Epidermal melanocyte (primary cell): ENCODE measurements around the gene WWOX.
"Not testable (repeated sequence)": the region's sequence is repeated elsewhere in the genome, so short reads cannot be mapped to it uniquely, and the experiment has no call there.

Experiments
- DNase-seq: peaks from one replicate; pipeline ENCODE4 v3.0.0; 2011; ENCODE audit warnings: low spot score; ENCODE audit not compliant: insufficient read length

The WWOX gene

DNA sequence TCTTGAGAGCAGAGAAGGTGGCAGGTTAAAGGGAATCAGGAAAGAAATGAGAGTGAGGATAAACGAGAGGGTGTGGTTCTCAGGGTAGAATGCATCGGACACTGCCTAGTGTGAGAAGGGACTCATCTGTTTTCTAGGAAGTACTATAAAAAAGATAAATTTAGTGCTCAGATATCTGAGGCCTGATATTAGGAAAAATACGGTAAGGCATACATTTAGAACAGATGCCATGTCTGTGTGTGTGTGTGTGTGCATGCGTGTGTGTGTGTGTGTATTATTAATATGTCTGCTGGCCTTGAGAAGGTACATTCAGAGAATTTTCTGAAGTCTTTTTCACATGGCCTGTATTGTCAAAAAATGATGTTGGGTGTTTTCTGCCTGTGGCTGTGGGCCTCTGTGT, 1086.3 kb downstream of the WWOX start:
- no peak for DNase-seq

DNA sequence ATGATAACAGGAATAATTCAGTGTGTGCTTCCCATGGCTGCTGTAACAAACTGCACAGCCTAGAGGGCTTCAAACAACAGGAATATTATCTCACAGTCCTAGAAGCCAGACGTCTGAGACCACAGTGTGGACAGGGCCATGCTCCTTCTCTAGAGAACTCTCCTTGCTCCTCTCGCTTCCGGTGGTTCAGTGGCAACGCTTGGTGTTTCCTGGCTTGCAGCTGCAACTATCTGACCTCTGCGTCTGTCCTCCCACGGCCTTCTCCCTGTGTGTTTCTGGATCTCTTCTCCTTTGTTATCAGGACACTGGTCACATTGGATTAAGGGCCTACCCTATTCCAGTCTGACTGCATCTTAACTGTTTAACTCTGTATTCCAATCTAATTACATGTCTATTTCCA, 1086.7 kb downstream of the WWOX start:
- no peak for DNase-seq

DNA sequence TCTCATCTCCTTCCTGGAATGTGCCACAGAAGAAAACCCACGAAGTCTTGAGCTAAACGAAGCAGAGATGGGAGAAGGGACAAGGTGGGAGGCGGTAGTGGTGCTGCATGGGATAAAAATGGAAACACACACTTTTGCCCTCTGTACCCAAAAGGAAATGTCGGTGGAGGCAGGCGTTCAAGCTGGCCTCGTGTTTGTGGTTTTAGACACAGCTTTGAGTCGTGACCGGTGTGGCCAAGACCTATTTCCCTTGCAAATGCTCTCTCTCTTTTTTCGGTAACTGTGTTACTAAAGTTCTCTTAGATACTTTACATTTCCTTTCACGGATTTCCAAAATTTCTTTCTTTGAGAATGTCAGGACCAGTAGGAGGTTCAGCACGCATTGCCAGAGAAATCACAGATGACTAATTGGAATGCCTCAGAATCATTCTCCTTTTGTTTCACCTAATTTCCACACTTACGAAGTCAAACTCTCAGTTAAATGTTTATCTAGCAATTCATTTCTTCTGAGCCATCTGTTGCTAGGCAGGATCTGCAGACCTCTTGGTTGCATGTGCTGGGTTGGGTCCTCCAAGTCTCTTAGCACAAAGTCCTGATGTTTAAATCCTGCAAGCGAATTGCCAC, 1088.8 kb downstream of the WWOX start:
- DNase-seq = no peak

DNA sequence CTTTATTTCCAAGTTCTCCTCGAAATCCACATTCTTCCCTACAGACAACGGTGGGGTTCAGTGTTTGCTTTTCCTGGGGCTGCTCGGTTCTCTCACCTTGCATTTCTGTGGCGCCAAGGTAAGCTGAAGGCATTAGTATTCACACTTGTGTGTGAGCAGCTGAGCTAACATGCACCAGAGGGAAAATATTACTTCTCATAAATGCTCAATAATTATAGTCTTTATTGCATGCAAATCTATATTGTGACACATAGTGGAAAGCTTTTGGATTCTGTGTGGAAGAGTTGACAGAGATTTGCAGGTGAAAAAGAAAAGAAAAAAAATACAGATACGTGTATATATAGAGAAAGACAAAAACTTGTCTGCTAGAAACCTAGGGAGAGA, 1089.3 kb downstream of the WWOX start:
- no peak for DNase-seq

DNA sequence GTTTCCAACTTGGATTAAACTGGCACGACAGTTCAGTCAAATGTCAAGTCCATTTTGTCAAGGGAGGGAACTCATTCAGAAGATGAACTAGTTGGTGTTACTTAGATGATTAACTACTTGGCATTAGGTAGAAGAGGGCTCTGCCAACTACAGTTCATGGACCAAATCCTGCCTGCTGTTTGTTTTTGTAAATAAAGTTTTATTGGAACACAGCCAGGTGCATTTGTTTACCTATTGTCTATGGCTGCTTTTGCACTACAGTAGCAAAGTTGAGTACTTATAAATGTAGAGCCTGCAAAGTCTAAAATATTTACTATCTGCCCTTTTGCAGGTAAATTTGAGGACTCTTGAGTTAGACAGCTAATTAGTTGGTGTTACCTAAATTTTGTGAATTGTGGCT, 1091.1 kb downstream of the WWOX start:
- DNase-seq = no peak

DNA sequence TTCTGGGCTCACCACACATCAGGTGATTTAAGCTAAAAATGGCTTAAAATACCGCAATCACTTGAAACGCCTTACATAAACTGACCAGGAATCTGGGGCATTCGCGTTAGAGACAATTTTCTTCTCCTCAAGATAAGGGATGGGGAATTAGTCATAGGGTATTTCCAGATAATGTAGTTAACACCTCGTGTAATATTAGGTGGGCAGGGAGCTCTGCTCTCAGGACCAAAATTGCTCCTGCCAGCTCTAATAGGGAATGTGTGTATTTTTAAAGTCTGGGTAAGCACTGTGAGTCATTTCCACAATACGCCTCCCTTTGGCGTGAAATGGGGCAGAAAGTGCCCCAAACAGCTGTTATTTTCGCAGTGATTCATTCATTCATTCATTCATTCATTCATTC, 1092.5 kb downstream of the WWOX start:
- DNase-seq = no peak

DNA sequence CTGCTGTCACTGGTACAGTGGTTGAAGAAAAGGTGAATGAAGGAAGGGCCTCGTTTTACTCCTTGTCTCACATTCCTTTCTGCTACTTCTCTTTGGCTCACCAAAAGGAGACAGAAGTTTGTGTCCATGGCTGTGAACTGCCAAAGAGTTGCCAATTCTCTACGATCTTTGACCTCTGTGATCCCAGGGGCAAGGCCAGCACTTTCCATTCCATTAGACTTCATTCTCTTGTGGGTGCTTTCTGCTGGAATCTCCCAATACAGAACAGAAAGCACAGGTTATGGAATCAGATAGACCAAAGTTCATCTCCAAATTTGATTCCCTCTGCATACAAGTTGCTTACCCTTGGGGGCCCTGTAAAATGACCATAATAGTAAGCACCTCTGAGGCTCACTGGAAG, 1093.5 kb downstream of the WWOX start:
- no peak for DNase-seq

DNA sequence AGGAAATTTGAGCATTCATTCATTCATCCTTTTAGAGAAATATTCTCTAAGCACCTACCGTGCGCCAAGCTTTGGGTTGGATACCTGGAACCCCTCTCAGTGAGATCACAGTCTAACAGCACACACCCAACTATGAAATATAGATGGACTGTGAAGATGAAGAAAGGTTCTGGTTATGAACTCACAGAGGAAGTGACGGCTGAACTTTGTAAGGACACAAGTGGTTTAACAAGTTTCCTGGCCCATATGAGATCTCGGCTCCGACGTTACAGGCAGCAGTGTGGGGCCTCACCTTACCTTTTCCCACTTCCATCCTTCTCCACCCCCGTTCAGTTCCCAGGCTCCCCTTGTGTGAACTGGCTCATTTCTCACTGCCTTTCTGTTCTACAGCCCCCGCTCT, 1094.8 kb downstream of the WWOX start:
- no peak for DNase-seq

DNA sequence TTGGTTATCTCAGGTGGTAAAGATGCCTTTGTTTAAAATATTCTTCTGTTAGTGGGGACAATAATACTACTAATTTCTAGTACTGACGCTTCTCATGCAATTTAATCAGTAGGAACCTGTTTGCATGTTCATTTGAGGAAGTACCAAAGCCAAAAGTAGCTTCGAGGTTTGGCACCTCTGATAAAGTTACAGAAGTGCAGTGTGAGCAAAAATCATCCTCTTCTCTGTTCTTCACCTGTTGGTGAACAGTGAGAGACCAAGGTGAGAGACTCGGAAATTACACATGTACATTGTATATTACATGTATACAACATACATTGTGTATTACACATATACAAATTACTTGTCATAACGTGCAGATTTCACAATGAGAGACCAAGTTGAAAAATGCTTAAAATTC, 1096.5 kb downstream of the WWOX start:
- no peak for DNase-seq

DNA sequence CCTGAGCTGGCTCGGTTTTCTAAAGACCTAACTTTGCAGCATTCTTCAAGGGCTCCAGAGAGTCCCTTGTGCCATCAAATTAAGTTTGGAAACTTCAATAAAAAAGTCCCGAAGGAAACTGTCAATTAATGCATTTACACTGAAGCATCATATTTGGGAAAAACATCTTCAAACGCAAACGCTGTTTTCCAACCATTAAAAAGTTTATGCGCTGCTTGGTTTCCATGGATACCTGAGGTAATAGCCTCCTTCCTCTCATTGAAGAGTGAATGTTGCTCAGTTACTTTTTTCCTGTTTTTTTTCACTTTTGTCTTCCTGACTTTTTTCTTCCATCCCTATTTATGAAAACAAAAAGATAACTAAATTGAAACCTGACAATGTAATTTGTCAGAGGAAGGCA, 1102.0 kb downstream of the WWOX start:
- no peak for DNase-seq

DNA sequence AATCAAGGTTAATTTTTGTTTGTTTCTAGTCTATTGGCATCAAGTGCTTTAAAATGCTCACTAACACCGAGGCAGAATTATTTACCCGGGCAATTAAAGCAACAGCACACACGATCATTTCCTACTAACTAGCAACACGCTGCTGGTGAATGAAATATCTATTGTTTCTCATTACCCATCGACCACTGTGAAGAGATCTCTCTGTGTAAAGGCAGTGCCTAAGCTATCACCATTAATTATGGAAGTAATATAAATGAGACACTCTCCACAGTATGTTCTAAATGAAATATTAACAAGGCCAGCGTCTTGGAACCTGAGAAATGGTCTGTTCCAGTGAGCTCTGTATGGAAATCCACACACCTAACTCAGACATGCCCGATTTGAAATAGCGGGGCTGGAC, 1103.5 kb downstream of the WWOX start:
- no peak for DNase-seq

DNA sequence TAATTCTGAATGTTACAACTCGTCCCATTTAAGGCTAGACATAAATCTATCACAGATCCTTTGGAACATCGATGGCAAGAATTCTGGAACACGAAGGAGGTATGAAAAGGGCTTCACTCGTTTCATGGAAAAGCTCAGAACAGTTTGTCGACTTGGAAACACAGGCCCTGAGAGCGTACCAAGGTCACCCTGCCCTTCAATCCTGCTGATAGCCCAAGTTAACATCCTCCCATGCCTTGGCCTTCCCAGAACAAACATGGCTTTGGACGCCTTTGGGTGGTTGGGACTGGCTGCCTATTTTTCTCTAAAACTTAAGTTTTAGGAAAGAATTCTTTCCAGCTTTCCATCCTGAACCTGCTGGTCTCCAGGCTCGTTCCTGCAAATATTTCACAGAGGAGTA, 1105.0 kb downstream of the WWOX start:
- no peak for DNase-seq

DNA sequence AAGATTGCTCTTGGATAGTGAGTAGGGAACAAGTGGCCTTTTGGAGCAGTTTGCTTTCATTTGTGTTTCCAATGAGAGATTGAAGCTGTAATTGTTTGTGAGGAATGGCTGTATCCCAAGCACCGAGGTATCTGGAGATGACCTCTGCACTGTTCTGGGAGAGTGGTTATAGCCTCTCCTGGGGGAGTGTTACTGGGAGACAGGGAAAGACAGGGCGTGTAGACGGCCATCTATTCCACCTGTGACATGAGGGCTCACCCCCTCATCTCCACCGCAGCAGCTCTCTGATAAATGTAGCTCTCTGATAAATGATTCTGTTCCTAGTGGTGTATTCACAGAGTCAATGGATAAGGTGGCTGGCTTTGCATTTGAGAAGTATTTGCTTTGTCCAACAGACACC, 1107.4 kb downstream of the WWOX start:
- no peak for DNase-seq

DNA sequence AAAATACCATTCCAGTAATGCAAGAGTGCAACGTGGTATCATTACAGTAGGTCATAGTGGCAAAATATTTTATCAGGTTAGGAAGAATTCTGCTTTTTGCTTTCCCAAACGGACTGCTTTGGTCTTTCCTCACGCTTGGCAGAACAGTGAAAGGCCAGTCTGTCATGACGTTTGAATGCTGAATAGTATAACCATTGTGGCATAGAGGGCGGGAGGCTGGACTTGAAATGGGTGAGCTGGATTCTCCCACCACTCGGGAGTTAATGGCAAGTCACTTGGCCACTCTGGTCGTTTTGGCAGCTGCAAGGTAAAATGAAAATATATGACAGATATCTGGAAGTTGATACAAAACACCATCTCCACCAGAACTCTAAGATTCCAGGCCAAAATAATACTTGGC, 1109.9 kb downstream of the WWOX start:
- DNase-seq = no peak

DNA sequence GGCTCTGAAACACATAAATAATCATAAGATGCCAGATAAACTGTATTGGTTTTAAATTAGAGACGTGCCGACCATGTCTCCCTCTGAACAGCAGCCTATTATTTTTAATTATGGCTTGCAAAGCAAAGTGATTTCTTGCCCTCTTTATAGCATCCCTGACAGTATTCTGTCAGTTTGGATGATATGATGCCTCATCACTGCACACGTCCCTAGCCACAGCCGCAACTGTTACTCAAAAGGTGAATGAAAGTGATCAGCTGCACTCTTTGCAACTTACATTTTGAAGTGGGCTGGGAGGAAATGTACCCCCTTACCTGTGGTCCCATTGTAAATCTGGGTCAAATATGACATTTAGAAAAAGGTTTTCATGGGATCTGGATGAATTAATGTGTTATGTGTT, 1111.2 kb downstream of the WWOX start:
- DNase-seq = no peak

DNA sequence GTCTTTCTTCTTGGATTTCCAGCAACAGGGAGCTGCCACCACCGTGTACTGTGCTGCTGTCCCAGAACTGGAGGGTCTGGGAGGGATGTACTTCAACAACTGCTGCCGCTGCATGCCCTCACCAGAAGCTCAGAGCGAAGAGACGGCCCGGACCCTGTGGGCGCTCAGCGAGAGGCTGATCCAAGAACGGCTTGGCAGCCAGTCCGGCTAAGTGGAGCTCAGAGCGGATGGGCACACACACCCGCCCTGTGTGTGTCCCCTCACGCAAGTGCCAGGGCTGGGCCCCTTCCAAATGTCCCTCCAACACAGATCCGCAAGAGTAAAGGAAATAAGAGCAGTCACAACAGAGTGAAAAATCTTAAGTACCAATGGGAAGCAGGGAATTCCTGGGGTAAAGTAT, 1112.1 kb downstream of the WWOX start:
- no peak for DNase-seq

DNA sequence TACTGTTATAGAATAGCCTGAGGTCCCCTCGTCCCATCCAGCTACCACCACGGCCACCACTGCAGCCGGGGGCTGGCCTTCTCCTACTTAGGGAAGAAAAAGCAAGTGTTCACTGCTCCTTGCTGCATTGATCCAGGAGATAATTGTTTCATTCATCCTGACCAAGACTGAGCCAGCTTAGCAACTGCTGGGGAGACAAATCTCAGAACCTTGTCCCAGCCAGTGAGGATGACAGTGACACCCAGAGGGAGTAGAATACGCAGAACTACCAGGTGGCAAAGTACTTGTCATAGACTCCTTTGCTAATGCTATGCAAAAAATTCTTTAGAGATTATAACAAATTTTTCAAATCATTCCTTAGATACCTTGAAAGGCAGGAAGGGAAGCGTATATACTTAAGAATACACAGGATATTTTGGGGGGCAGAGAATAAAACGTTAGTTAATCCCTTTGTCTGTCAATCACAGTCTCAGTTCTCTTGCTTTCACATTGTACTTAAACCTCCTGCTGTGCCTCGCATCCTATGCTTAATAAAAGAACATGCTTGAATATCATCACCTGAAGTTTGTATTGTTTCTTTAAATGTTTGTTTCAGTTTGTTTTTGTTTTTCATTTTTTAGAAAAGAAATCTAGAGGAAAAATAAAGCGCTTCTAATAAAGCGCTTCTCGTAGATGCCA, 1112.8 kb downstream of the WWOX start:
- no peak for DNase-seq

DNA sequence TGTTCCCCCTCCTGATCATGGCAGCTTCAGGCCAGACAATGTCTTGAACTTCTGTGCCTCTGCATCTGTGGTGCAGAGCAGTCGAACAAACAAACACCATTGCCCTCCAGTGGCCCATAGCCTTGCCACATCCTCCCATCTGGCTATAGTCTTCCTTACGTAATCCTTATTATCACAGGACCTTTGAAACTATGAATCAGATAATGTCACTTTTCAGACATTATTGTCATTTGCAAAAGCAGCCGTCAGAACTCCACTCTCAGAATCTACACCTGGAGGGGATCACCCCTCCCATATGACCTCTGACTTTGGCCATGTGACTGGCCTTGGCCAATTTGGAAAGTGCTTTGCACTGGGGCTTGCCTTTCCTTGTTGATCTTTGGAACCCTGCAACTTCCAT, 1113.8 kb downstream of the WWOX start:
- no peak for DNase-seq

DNA sequence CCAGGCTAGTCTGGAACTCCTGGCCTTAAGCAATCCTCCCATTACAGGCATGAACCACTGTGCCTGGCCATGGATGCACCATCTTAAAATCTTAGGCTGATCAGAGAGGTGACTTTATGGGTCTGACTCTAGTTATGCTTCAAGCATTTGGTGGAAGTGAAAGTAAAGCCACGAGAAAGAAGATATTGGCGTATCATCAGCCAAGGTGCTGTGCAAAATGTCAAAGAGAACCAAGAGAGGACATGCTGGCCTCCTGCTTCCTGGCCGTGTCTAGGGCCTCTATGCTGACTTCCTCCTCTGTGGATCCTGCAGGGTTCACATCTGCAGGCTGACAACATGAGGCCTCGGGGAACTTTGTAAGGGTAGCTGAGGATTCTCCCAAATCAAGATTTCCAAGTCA, 1115.8 kb downstream of the WWOX start:
- DNase-seq = no peak

DNA sequence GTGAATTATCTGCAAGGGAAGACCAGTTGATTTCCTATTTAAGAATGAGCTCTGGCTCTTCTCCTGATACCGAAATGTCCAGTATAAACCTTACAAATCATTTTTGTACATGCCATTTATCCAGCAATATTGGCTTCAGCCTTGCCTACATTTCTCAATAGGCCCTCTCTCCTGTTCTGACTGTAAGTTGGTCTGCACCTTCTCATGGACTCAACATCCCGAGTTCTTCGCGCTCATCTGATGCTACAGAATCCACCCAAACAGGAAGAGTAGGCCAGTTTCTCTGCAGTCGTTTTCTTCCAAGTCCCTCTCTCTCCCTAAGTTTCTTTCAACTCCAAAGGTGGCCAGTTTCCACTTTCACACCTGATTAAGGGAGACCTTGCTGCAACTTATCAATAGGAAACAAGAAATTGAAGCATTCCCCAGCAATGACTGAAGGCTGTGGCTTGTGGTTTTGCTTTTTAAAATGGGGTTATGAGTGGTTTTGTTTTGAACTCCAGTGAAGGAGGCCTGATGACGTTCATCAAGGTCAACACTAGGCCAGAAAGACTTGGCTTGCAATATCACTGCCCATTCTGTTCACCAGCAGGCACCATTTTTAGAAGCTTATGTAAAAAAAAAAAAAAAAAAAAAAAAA, 1118.0 kb downstream of the WWOX start:
- no peak for DNase-seq

DNA sequence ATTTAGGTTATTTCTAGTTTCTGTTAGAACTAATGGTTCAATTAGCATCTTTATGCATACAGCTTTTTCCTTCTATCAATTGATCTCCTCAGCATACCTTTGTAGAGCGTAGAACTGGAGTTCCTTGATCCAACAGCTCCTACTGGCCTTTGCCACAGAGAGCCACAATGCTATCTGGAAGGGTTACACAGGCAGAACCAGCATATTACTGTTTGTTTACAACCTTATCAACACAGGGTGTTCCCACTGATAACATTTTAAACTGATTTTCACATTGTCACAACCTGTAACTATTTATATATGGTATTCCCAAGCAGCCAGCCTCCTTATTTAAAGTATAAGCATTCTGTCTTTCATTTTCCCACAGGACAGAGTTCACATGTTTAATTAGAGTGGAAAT, 1118.9 kb downstream of the WWOX start:
- DNase-seq = no peak

DNA sequence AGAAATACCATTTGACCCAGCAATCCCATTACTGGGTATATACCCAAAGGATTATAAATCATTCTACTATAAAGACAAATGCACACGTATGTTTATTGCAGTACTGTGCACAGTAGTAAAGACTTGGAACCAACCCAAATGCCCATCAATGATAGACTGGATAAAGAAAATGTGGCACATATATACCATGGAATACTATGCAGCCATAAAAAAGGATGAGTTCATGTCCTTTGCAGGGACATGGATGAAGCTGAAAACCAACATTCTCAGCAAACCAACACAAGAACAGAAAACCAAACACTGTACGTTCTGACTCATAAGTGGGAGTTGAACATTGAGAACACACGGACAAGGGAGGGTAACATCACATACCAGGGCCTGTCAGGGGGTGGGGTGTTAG, 1126.5 kb downstream of the WWOX start:
- not testable (repeated sequence) for DNase-seq

DNA sequence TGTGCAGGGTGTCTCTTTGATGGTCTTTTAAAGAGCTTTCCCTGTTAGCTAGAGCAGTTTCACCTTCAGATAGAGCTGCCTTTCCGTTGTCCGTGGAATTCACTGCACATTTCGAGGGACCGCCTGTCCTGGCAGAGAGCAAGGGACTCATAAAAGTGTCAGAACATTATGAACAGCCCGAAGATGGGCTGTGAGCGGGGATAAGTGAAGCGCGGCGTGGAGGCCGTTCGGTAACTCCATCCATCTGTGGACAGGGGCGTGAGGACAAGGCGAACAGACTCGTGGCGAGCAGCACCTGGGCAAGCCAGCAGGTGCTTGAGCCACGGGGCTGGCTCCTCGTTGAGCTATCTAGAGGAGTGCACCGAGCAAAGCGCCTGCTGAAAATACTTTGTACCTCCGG, 1129.9 kb downstream of the WWOX start:
- DNase-seq = no peak
